HFFc6 (cell line): Measurements from ENCODE around the gene PLEKHG2. TPM values are rescaled to one million over a fixed set of nuclear protein-coding genes. Genes with fewer than 3 reads are reported as not detected.
A peak's percentile ranks its signal among the peaks of the same experiment; 100 is the strongest.

Experiments
- DNase-seq: peaks from one replicate; pipeline ENCODE4 v3.0.0-alpha.2; 2018
- H3K27ac Mint-ChIP-seq: 2 replicates; pipeline ENCODE4 v1.8.0; 2020; ENCODE audit warnings: mild to moderate bottlenecking, mixed read lengths
- H3K27me3 Mint-ChIP-seq: 2 replicates; pipeline ENCODE4 v1.8.0; 2021; ENCODE audit warnings: mild to moderate bottlenecking, moderate library complexity, mixed read lengths; ENCODE audit not compliant: insufficient read depth
- H3K36me3 Mint-ChIP-seq: 2 replicates; pipeline ENCODE4 v1.8.0; 2021; ENCODE audit warnings: low read depth, mixed read lengths
- H3K4me1 Mint-ChIP-seq: 2 replicates; pipeline ENCODE4 v1.8.0; 2020; ENCODE audit warnings: low read depth, mixed read lengths
- H3K4me3 Mint-ChIP-seq: 2 replicates; pipeline ENCODE4 v1.8.0; 2020; ENCODE audit warnings: mild to moderate bottlenecking, moderate library complexity, mixed read lengths
- H3K9me3 Mint-ChIP-seq: 2 replicates; pipeline ENCODE4 v1.8.0; 2020; ENCODE audit warnings: mild to moderate bottlenecking, mixed read lengths
- total RNA-seq, 6 experiments: library from RNA; stranded (reverse); fragmentation: NEBNext Ultra II Directional; extraction: Animal tissue kit (Norgen Biotek cat#: 25700); gene quantifications; 2 replicates in 1 of 6; 3 replicates in 5 of 6; pipeline ENCODE4 v1.2.3, GENCODE V29; 2021
- TF ChIP-seq, protein P1 (sequence below): fragments of 200-600 bp; sonication (generic); IDR thresholded peaks from 2 replicates; pipeline ENCODE4 v1.5.0; 2021; ENCODE audit warnings: antibody characterized with exemption, mild to moderate bottlenecking

Gene PLEKHG2
- total RNA-seq, 6 experiments from 2014 or later, result 38.3 to 56.0 (median 45.7) TPM

GRCh38 chr19:39379865-39380396, 32.5 kb upstream of the PLEKHG2 start:
- Mint-ChIP-seq H3K27ac (no peak overlapping the region), H3K27me3 (peaks cover 1% of the 10 kb centered on the region), H3K9me3 (no peaks in the 10 kb centered on the region), H3K36me3 (peaks cover 28% of the 10 kb centered on the region), H3K4me3 (no peak overlapping the region), H3K4me1 (peaks cover 21% of the 10 kb centered on the region; the same call in 1 of the 2 replicates)
- TF ChIP-seq, protein P1, sequence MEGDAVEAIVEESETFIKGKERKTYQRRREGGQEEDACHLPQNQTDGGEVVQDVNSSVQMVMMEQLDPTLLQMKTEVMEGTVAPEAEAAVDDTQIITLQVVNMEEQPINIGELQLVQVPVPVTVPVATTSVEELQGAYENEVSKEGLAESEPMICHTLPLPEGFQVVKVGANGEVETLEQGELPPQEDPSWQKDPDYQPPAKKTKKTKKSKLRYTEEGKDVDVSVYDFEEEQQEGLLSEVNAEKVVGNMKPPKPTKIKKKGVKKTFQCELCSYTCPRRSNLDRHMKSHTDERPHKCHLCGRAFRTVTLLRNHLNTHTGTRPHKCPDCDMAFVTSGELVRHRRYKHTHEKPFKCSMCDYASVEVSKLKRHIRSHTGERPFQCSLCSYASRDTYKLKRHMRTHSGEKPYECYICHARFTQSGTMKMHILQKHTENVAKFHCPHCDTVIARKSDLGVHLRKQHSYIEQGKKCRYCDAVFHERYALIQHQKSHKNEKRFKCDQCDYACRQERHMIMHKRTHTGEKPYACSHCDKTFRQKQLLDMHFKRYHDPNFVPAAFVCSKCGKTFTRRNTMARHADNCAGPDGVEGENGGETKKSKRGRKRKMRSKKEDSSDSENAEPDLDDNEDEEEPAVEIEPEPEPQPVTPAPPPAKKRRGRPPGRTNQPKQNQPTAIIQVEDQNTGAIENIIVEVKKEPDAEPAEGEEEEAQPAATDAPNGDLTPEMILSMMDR, result no peak
- DNase-seq, result no peak

DNA sequence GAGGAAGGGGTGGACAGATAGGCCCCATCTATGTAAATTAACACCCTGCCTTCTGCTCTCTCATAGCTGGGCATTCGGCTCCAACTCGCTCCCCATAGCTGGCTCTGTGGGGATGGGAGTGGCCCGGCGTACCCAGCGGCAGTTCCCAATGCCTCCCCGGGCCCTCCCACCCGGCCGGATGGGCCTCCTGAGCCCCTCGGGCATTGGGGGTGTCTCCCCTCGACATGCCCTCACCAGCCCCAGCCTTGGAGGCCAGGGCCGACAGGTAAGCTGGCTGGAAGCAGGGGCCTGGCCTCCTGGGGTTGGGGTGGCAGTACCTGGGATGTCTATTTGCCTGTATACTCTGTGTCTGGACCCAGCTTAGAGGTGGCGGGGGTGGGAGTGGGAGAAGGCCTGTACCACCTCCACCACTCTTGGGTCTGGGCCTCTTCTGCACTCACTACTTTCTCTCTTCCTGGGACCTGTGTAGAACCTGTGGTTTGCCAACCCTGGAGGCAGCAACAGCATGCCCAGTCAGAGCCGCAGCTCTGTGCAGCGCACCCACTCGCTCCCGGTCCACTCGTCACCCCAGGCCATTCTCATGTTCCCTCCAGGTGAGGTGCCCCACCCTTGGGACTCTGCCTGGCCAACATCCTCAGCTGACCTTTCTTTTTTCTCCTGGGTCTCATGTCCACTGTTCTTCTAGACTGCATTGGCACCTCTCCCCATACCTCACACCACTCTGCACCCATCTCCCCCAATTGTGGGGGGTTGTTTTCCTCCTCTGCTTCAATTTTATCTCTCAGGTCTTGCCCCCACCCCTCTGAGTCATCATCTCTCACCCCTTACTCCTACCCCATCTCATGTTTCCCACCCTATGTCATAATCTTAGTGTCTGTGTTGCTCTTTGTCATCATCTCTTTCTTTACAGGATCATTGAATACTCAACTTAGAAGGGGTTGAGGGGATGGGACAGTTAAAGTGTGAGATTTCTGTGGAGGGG, 31.7 kb upstream of the PLEKHG2 start:
- Mint-ChIP-seq H3K27ac (no peak overlapping the region; the same call in 1 of the 2 replicates), H3K27me3 (peaks cover 2% of the 10 kb centered on the region), H3K9me3 (no peaks in the 10 kb centered on the region), H3K36me3 (peaks cover 32% of the 10 kb centered on the region), H3K4me1 (peaks cover 21% of the 10 kb centered on the region; the same call in 1 of the 2 replicates), H3K4me3 (no peak overlapping the region)
- TF ChIP-seq, protein P1, result no peak
- DNase-seq, result no peak

GRCh38 chr19:39381910-39382611, 30.4 kb upstream of the PLEKHG2 start:
- TF ChIP-seq, protein P1, result no peak
- Mint-ChIP-seq H3K9me3 (no peaks in the 10 kb centered on the region), H3K27me3 (peaks cover 2% of the 10 kb centered on the region), H3K27ac (peak overlapping the region; percentile 27), H3K36me3 (peaks cover 37% of the 10 kb centered on the region), H3K4me1 (peaks cover 21% of the 10 kb centered on the region; the same call in 1 of the 2 replicates), H3K4me3 (no peak overlapping the region)
- no peak for DNase-seq

- Mint-ChIP-seq H3K27ac (peak overlapping the region; percentile 17; the same call in 1 of the 2 replicates), H3K27me3 (peaks cover 2% of the 10 kb centered on the region), H3K9me3 (no peaks in the 10 kb centered on the region), H3K4me3 (no peak overlapping the region), H3K36me3 (peaks cover 39% of the 10 kb centered on the region), H3K4me1 (peaks cover 17% of the 10 kb centered on the region; the same call in 1 of the 2 replicates)
- TF ChIP-seq, protein P1, result no peak
- no peak for DNase-seq
Observed at GRCh38 chr19:39382991-39383828, 29.3 kb upstream of the PLEKHG2 start.
